ENCODE results near the gene RAD51AP2. TPM values are rescaled to one million over a fixed set of nuclear protein-coding genes. Genes with fewer than 3 reads are reported as not detected.

The RAD51AP2 gene
- total and polyA plus RNA-seq, 2 of the 13 experiments (the other 11 are each of a cell fraction or from before 2014, with no cell fraction given): 0.11 to 0.12 TPM

GRCh38 chr2:17518212-17519154, at the start of gene RAD51AP2 (continued):
- TF ChIP-seq HNRNPLL (IDR thresholded peaks at IDR 0.05; ENCODE audit: low read depth, low read length, poor library complexity, severe bottlenecking) (no peak), ZFP1 (CRISPR knock-in tag; IDR thresholded peaks at IDR 0.05) (no peak), PCBP1 (IDR thresholded peaks at IDR 0.05; ENCODE audit: borderline replicate concordance, low read depth, low read length) (peak; percentile 98), NFRKB (IDR thresholded peaks at IDR 0.05) (no peak), CSRNP1 (CRISPR knock-in tag; IDR thresholded peaks at IDR 0.05) (no peak), TAF1 (CRISPR knock-in tag; IDR thresholded peaks at IDR 0.05) (peak; percentile 38; the same call in 1 of the 2 replicates), XRCC5 (optimal IDR thresholded peaks at IDR 0.05; ENCODE audit: low read length) (no peak), ZNF790 (CRISPR knock-in tag; IDR thresholded peaks at IDR 0.05; ENCODE audit: borderline replicate concordance) (no peak; the same call in 1 of the 2 replicates), ZNF674 (CRISPR knock-in tag; IDR thresholded peaks at IDR 0.05; ENCODE audit: low read depth) (no peak), TOE1 (CRISPR knock-in tag; IDR thresholded peaks at IDR 0.05) (no peak), ZNF460 (CRISPR knock-in tag; IDR thresholded peaks at IDR 0.05; ENCODE audit: borderline replicate concordance) (no peak), RXRB (CRISPR knock-in tag; IDR thresholded peaks at IDR 0.05; ENCODE audit: borderline replicate concordance) (no peak), SRSF4 (IDR thresholded peaks at IDR 0.05; ENCODE audit: low read depth, low read length, poor library complexity, severe bottlenecking) (no peak), ZNF34 (CRISPR knock-in tag; IDR thresholded peaks at IDR 0.05; ENCODE audit: borderline replicate concordance) (no peak), ETS1 (CRISPR knock-in tag; IDR thresholded peaks at IDR 0.05) (no peak), FOXP4 (CRISPR knock-in tag; IDR thresholded peaks at IDR 0.05) (no peak), NR2F1 (CRISPR knock-in tag; IDR thresholded peaks at IDR 0.05) (no peak), ZFP36 (IDR thresholded peaks at IDR 0.05; ENCODE audit: borderline replicate concordance, low read depth, low read length, partially characterized antibody) (no peak), SIN3B (IDR thresholded peaks at IDR 0.05; ENCODE audit: low read length) (no peak), HCFC1 (IDR thresholded peaks at IDR 0.05; ENCODE audit: low read depth, low read length) (no peak), MXD3 (CRISPR knock-in tag; IDR thresholded peaks at IDR 0.05) (no peak), ZNF576 (CRISPR knock-in tag; IDR thresholded peaks at IDR 0.05) (no peak), ZSCAN22 (CRISPR knock-in tag; IDR thresholded peaks at IDR 0.05) (no peak), ZNF367 (CRISPR knock-in tag; IDR thresholded peaks at IDR 0.05; ENCODE audit: borderline replicate concordance) (no peak), GTF3A (CRISPR knock-in tag; conservative IDR thresholded peaks at IDR 0.05) (no peak)

Data from HepG2 (cell line).